Measurements from ENCODE around the gene CNOT11.

The CNOT11 gene

GRCh38 chr2:101272045-101272784, 19.5 kb downstream of the CNOT11 start:
- DNase-seq = no peak
- in situ Hi-C loops (cut with MboI; ENCODE audit: low pct_unique_long_range_greater_than_20kb, low sequenced_read_pairs) = no loop called here

- DNase-seq = no peak
- in situ Hi-C loops (cut with MboI; ENCODE audit: low pct_unique_long_range_greater_than_20kb, low sequenced_read_pairs) = no loop called here
Observed at GRCh38 chr2:101273056-101273455, 20.4 kb downstream of the CNOT11 start.

- in situ Hi-C loops (cut with MboI; ENCODE audit: low pct_unique_long_range_greater_than_20kb, low sequenced_read_pairs) = no loop called here
- DNase-seq = no peak
Observed at GRCh38 chr2:101274142-101274541, 21.5 kb downstream of the CNOT11 start.

- DNase-seq = no peak
- in situ Hi-C loops (cut with MboI; ENCODE audit: low pct_unique_long_range_greater_than_20kb, low sequenced_read_pairs) = no loop called here
Observed at GRCh38 chr2:101277111-101277510, 24.4 kb downstream of the CNOT11 start.

GRCh38 chr2:101278925-101279324, 26.2 kb downstream of the CNOT11 start:
- in situ Hi-C loops (cut with MboI; ENCODE audit: low pct_unique_long_range_greater_than_20kb, low sequenced_read_pairs) = no loop called here

GRCh38 chr2:101281482-101281881, 28.8 kb downstream of the CNOT11 start:
- no peak for DNase-seq
- in situ Hi-C loops (cut with MboI; ENCODE audit: low pct_unique_long_range_greater_than_20kb, low sequenced_read_pairs) = no loop called here

More at GRCh38 chr2:101278925-101279324, 26.2 kb downstream of the CNOT11 start:
- no peak for DNase-seq

- in situ Hi-C loops (cut with MboI; ENCODE audit: low pct_unique_long_range_greater_than_20kb, low sequenced_read_pairs) = no loop called here
- DNase-seq = no peak
Observed at GRCh38 chr2:101282980-101283379, 30.3 kb downstream of the CNOT11 start.

- in situ Hi-C loops (cut with MboI; ENCODE audit: low pct_unique_long_range_greater_than_20kb, low sequenced_read_pairs) = no loop called here
- no peak for DNase-seq
Observed at GRCh38 chr2:101286684-101287083, 34.0 kb downstream of the CNOT11 start.

GRCh38 chr2:101287303-101287702, 34.6 kb downstream of the CNOT11 start:
- DNase-seq = no peak
- in situ Hi-C loops (cut with MboI; ENCODE audit: low pct_unique_long_range_greater_than_20kb, low sequenced_read_pairs) = no loop called here

GRCh38 chr2:101290711-101291110, 38.0 kb downstream of the CNOT11 start:
- in situ Hi-C loops (cut with MboI; ENCODE audit: low pct_unique_long_range_greater_than_20kb, low sequenced_read_pairs) = no loop called here
- no peak for DNase-seq

- no peak for DNase-seq
- in situ Hi-C loops (cut with MboI; ENCODE audit: low pct_unique_long_range_greater_than_20kb, low sequenced_read_pairs) = no loop called here
Observed at GRCh38 chr2:101291973-101292372, 39.3 kb downstream of the CNOT11 start.

GRCh38 chr2:101293544-101293943, 40.9 kb downstream of the CNOT11 start:
- in situ Hi-C loops (cut with MboI; ENCODE audit: low pct_unique_long_range_greater_than_20kb, low sequenced_read_pairs) = no loop called here

GRCh38 chr2:101294861-101295260, 42.2 kb downstream of the CNOT11 start:
- DNase-seq = no peak
- in situ Hi-C loops (cut with MboI; ENCODE audit: low pct_unique_long_range_greater_than_20kb, low sequenced_read_pairs) = no loop called here

More at GRCh38 chr2:101293544-101293943, 40.9 kb downstream of the CNOT11 start:
- DNase-seq = no peak

- DNase-seq = no peak
- in situ Hi-C loops (cut with MboI; ENCODE audit: low pct_unique_long_range_greater_than_20kb, low sequenced_read_pairs) = no loop called here
Observed at GRCh38 chr2:101295895-101296294, 43.2 kb downstream of the CNOT11 start.

- in situ Hi-C loops (cut with MboI; ENCODE audit: low pct_unique_long_range_greater_than_20kb, low sequenced_read_pairs) = no loop called here
Observed at GRCh38 chr2:101296371-101296770, 43.7 kb downstream of the CNOT11 start.

GRCh38 chr2:101297383-101297782, 44.7 kb downstream of the CNOT11 start:
- no peak for DNase-seq
- in situ Hi-C loops (cut with MboI; ENCODE audit: low pct_unique_long_range_greater_than_20kb, low sequenced_read_pairs) = no loop called here

More at GRCh38 chr2:101296371-101296770, 43.7 kb downstream of the CNOT11 start:
- no peak for DNase-seq

- DNase-seq = no peak
- in situ Hi-C loops (cut with MboI; ENCODE audit: low pct_unique_long_range_greater_than_20kb, low sequenced_read_pairs) = no loop called here
Observed at GRCh38 chr2:101299604-101300003, 46.9 kb downstream of the CNOT11 start.

- in situ Hi-C loops (cut with MboI; ENCODE audit: low pct_unique_long_range_greater_than_20kb, low sequenced_read_pairs) = no loop called here
- no peak for DNase-seq
Observed at GRCh38 chr2:101300164-101300563, 47.5 kb downstream of the CNOT11 start.

- in situ Hi-C loops (cut with MboI; ENCODE audit: low pct_unique_long_range_greater_than_20kb, low sequenced_read_pairs) = no loop called here
- DNase-seq = no peak
Observed at GRCh38 chr2:101300836-101301235, 48.1 kb downstream of the CNOT11 start.

- DNase-seq = no peak
- in situ Hi-C loops (cut with MboI; ENCODE audit: low pct_unique_long_range_greater_than_20kb, low sequenced_read_pairs) = no loop called here
Observed at GRCh38 chr2:101302016-101302415, 49.3 kb downstream of the CNOT11 start.

- in situ Hi-C loops (cut with MboI; ENCODE audit: low pct_unique_long_range_greater_than_20kb, low sequenced_read_pairs) = no loop called here
- DNase-seq = no peak
Observed at GRCh38 chr2:101303688-101304087, 51.0 kb downstream of the CNOT11 start.
